Measurements from ENCODE around the gene ADH4.
A peak's percentile ranks its signal among the peaks of the same experiment; 100 is the strongest.
"Not testable (repeated sequence)": the region's sequence is repeated elsewhere in the genome, so short reads cannot be mapped to it uniquely, and the experiment has no call there.

Gene ADH4

DNA sequence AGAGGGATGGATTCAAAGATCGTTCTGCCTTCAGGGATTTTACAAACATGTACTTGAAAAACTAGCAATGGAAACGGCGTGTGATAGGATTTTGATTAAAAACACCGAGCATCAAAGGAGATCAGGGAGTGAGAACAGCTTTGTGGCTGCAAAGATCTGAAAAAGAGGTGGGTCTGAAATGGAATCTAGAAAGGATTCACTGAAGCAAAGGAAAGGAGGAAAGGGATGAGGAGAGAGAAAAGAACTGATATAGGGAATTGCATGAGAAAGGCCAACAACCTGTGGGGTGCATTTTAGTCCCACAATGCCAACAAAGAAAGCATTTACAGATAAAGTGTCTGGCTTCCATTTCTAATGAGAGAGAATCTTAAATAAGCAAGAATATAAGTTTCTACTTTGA lies 23.1 kb downstream of the ADH4 start:
- DNase-seq (ENCODE audit: low spot score) = no peak
- in situ Hi-C loops (cut with MboI; ENCODE audit: low pct_unique_long_range_greater_than_20kb, low sequenced_read_pairs, unreplicated experiment) = loop anchor here (25.0 kb wide), 1 partner anchor 291 kb away; no protein-coding TSS in a partner anchor
- TF ChIP-seq, protein P1, sequence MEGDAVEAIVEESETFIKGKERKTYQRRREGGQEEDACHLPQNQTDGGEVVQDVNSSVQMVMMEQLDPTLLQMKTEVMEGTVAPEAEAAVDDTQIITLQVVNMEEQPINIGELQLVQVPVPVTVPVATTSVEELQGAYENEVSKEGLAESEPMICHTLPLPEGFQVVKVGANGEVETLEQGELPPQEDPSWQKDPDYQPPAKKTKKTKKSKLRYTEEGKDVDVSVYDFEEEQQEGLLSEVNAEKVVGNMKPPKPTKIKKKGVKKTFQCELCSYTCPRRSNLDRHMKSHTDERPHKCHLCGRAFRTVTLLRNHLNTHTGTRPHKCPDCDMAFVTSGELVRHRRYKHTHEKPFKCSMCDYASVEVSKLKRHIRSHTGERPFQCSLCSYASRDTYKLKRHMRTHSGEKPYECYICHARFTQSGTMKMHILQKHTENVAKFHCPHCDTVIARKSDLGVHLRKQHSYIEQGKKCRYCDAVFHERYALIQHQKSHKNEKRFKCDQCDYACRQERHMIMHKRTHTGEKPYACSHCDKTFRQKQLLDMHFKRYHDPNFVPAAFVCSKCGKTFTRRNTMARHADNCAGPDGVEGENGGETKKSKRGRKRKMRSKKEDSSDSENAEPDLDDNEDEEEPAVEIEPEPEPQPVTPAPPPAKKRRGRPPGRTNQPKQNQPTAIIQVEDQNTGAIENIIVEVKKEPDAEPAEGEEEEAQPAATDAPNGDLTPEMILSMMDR (IDR thresholded peaks at IDR 0.05; ENCODE audit: extremely low read depth, insufficient read depth, missing control alignments) = no peak

DNA sequence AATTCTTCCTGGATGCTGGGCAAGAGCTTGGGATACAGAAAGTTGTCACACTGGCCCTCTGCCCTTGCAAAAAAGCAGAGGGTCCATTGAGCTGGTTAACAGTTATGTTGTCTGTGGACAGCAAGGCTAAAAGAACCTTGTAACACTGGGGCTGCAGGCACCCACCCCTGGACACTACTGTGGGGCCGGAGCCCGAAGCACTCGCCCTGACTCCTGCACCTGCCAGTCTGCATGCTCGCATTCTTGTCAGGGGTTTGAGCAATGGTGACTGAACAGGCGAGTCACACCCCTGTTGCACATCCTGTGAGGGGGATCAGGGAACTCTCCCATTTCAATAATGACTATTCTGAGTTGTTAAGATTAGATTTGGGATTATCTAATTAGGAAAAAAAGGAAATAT lies 23.6 kb downstream of the ADH4 start:
- TF ChIP-seq, protein P1 (IDR thresholded peaks at IDR 0.05; ENCODE audit: extremely low read depth, insufficient read depth, missing control alignments) = no peak
- in situ Hi-C loops (cut with MboI; ENCODE audit: low pct_unique_long_range_greater_than_20kb, low sequenced_read_pairs, unreplicated experiment) = loop anchor here (25.0 kb wide), 1 partner anchor 292 kb away; no protein-coding TSS in a partner anchor
- no peak for DNase-seq (ENCODE audit: low spot score)

DNA sequence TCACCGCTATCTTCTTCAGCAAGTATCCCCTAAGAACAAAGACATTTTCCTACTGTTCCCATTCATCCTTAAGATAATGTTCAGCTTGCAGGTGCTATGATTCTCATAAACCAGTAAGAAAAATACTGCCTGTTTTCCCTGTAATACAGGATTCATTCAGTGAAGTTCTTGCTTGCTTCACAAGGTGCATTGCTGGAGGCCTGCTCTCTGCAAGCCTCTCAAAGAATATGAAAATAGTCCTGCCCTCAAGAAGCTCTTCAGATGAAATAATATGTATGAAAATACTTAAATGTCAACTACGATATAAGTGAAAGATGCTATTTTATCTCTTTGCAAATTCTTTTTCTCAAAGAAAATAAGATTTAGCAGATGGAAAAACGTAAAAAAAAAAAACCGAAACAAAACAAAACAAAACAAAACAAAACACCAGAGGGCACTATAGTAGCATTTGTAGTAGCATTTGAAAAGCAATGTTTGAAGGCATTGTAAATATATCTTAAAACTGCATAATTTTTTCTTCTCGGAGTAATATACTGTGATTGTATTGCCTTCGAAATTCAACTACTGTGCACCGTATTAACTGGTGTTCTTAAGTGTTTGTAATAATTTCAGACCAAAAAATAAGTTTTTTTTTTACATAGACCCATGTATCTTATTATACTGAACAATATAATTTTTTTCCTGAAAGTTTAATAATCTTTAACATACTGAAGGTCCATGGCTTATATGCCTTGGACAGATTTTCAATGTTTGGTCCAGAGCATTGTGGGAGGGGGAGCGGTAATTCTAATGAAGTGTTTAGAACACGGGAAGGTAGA lies 26.0 kb downstream of the ADH4 start:
- TF ChIP-seq, protein P1 (IDR thresholded peaks at IDR 0.05; ENCODE audit: extremely low read depth, insufficient read depth, missing control alignments) = peak; percentile 19
- in situ Hi-C loops (cut with MboI; ENCODE audit: low pct_unique_long_range_greater_than_20kb, low sequenced_read_pairs, unreplicated experiment) = loop anchor here (25.0 kb wide), 1 partner anchor 294 kb away; no protein-coding TSS in a partner anchor
- peak; percentile 29 for DNase-seq (ENCODE audit: low spot score)

DNA sequence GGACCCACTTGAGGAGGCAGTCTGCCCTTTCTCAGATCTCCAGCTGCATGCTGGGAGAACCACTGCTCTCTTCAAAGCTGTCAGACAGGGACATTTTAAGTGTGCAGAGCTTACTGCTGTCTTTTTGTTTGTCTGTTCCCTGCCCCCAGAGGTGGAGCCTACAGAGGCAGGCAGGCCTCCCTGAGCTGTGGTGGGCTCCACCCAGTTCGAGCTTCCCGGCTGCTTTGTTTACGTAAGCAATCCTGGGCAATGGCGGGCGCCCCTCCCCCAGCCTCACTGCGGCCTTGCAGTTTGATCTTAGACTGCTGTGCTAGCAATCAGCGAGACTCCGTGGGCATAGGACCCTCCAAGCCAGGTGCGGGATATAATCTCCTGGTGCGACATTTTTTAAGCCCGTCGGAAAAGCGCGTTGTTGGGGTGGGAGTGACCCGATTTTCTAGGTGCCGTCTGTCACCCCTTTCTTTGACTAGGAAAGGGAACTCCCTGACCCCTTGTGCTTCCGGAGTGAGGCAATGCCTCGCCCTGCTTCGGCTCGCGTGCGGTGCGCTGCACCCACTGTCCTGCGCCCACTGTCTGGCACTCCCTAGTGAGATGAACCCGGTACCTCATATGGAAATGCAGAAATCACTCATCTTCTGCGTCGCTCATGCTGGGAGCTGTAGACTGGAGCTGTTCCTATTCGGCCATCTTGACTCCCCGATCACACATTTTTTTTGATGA lies 26.8 kb downstream of the ADH4 start:
- in situ Hi-C loops (cut with MboI; ENCODE audit: low pct_unique_long_range_greater_than_20kb, low sequenced_read_pairs, unreplicated experiment) = loop anchor here (25.0 kb wide), 1 partner anchor 295 kb away; no protein-coding TSS in a partner anchor
- not testable (repeated sequence) for DNase-seq (ENCODE audit: low spot score)

DNA sequence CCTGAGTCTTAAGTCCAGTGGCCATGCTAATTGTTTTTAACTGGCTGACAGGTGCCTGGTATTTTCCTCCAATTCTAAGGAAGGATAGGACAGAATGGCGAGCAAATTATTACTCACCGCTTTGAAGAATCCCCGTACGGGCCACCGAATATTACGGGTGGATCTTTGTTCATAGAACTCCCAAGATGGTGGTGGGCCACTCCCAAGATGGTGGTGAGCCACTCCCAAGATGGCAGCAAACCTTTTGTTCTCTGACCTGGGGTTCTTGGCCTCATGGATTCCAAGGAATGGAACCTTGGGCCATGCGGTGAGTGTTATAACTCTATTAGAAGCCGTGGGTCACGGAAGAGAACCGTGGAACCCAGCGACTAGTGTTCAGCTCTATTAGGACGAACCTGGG lies 34.8 kb downstream of the ADH4 start:
- in situ Hi-C loops (cut with MboI; ENCODE audit: low pct_unique_long_range_greater_than_20kb, low sequenced_read_pairs, unreplicated experiment) = loop anchor here (25.0 kb wide), 1 partner anchor 303 kb away; no protein-coding TSS in a partner anchor
- not testable (repeated sequence) for DNase-seq (ENCODE audit: low spot score)

DNA sequence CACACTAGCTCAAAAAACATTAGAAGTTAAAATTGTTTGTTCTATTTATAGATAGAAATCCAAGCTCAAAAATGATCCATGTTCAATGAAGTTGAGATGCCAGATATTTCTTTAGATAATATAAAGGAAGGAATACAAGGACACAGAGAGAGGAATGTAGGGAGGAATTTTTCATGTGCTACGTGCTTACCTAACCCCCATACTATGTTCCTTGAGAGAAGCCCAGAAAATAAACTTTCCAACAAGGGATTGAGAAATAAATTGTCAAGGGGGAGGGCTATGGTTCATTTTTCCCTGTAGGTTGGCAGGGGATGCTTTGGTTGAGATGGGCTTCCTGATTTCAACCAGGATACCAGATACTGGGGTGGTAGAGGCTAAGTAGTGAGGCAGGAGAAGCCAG lies 39.9 kb downstream of the ADH4 start:
- TF ChIP-seq, protein P1 (IDR thresholded peaks at IDR 0.05; ENCODE audit: extremely low read depth, insufficient read depth, missing control alignments) = no peak
- DNase-seq (ENCODE audit: low spot score) = no peak
- in situ Hi-C loops (cut with MboI; ENCODE audit: low pct_unique_long_range_greater_than_20kb, low sequenced_read_pairs, unreplicated experiment) = loop anchor here (25.0 kb wide), 1 partner anchor 308 kb away; no protein-coding TSS in a partner anchor

DNA sequence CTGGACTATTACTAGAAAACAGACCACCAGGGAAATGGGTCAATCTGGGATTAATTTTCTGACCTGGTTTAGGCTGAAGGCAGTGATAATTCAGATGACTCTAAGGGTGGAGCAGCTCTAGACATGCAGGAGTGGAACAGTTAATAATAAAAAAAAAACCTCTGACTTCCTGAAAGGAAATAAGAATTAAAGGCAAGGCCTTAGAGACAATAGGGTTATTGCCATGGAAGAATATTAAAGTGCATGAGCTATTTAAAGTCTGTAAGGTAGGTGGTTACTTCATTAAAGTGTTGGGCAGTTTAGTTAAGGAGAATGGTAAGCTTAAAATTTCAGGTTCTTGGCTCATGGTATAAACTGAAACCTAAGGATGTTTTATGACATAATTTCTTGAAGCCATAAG lies 40.9 kb downstream of the ADH4 start:
- in situ Hi-C loops (cut with MboI; ENCODE audit: low pct_unique_long_range_greater_than_20kb, low sequenced_read_pairs, unreplicated experiment) = loop anchor here (25.0 kb wide), 1 partner anchor 309 kb away; no protein-coding TSS in a partner anchor
- TF ChIP-seq, protein P1 (IDR thresholded peaks at IDR 0.05; ENCODE audit: extremely low read depth, insufficient read depth, missing control alignments) = no peak
- no peak for DNase-seq (ENCODE audit: low spot score)
